DMS114 treated with DMSO at 0.1 percent for 48 hours (cell line): ENCODE results near the gene CD38.
"Not testable (repeated sequence)": the region's sequence is repeated elsewhere in the genome, so short reads cannot be mapped to it uniquely, and the experiment has no call there.

Source experiments
- DNase-seq: peaks from one replicate; lab custom pipeline; 2025; ENCODE audit not compliant: unreplicated experiment; lab: John Stamatoyannopoulos, UW

CD38 gene

GRCh38 chr4:15758294-15758693 lies 19.8 kb upstream of the CD38 start:
- DNase-seq = no peak

GRCh38 chr4:15762460-15762859 lies 15.7 kb upstream of the CD38 start:
- not testable (repeated sequence) for DNase-seq

DNA sequence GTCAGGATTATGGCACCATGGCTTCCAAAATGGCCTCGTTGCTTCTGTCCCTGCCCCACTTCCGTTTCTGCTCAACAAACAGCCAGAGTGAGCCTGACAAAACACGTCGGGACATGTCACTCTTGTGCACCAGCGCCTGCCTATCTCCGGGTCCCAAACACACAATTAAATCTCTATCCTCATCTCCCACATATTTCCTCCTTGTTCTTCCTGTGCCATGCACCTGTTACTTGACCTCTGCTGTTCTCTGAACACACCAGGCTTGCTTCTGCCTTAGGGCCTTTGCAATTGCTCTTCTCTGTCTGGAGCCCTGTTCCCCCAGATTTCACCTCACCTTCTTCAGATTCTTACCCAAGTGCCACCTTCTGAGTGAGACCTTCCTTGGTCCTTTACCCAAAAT lies 12.7 kb upstream of the CD38 start:
- DNase-seq = no peak

GRCh38 chr4:15765910-15766697 lies 12.0 kb upstream of the CD38 start:
- DNase-seq = no peak

- DNase-seq = no peak
Observed at GRCh38 chr4:15766821-15767220, 11.3 kb upstream of the CD38 start.

GRCh38 chr4:15769202-15769601 lies 8.9 kb upstream of the CD38 start:
- DNase-seq = no peak

- no peak for DNase-seq
Observed at GRCh38 chr4:15771216-15772058, 6.7 kb upstream of the CD38 start.

- DNase-seq = no peak
Observed at GRCh38 chr4:15774020-15774420, 4.1 kb upstream of the CD38 start.

DNA sequence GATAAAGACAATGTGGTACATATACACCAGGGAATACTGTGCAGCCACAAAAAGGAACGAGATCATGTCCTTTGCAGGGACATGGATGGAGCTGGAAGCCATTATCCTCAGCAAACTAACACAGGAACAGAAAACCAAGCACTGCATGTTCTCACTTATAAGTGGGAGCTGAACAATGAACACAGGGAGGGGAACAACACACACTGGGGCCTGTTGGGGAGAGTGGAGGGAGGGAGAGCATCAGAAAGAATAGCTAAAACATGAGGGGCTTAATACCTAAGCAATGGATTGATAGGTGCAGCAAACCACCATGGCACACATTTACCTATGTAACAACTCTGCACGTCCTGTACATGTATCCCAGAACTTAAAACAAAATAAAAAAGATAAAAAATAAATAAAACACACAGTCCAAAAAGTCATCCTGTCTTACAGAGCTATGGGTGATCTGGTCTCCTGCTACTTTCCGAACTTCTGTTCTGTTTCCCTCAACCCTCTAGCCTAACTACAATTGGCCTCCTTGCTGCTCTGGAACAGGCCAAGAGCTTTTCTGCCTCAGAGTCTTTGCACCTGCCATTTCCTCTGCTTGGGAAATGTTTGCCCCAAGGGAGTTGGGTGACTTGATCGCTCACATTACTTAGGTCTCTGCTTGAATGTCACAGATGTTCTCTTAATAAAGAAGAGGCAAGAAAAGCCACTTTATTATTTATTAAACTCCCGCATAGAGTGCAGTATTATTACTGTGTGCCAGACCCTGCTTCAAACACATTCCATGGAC lies 1.1 kb upstream of the CD38 start:
- no peak for DNase-seq

- DNase-seq = no peak
Observed at GRCh38 chr4:15777697-15778288, 335 bp upstream of the CD38 start.

GRCh38 chr4:15779306-15779705 lies 1.2 kb downstream of the CD38 start:
- no peak for DNase-seq

DNA sequence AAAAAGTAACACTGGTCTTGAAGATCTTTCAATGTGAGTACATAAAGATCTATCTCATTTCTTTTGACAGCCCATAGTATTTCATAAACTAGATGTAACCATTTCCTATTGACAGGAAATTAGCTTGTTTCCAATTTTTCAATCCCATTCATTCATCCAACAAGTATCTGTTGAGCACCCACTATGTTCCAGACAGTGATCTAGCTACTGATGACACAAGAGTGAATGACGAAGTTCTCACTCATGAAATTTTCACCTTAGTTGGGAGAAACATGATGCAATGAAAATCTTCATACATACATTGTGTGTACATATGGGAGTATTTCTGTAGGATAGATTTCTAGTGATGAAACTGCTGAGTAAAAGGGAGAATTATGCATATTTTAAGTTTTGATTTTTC lies 1.7 kb downstream of the CD38 start:
- DNase-seq = no peak

DNA sequence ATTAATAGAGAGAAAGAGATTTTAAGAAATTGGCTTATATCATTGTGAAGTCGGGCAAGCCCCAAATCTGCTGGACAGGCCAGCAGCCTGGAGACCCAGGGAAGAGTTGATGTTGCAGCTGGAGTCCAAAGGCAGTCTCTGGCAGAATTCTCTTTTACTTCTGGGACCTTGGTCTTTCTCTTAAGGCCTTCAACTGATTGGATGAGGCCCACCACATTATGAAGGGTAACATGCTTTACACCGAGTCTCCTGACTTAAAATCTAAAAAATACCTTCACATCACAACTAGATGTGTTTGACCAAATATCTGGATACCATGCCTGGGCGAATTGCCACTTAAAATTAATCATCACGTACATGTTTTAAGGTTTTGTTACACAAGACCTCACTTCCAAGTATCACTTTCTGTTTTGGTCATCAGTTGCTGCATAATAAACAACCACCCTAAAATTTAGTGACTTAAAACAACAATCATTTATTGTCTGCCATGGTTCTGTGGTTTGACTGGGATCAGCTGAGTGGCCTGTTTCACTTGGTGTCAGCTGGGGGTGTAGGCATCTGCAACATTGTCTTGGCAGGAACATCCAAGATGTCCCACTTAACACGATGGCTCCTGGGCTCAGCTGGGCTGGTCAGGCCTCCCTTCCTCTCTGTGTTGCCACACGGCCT lies 3.4 kb downstream of the CD38 start:
- DNase-seq = no peak

DNA sequence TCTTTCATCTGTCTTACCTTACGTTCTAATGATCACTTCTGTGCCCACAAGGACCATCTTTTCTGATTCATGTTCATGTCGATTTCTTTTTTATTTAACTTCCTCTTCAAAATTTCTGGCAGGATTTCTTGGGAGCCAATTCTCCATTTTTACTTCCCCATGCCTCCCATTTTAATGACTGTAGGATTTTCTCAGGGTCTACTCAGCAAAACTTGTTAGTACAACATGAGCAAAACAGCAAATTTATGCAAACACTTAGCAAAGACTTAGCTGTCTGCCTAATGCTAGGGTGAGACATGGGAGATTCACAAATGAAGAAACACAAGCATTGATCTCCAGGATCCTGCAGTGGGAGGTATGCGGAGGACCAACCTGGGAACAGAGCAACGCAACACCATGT lies 5.5 kb downstream of the CD38 start:
- no peak for DNase-seq

DNA sequence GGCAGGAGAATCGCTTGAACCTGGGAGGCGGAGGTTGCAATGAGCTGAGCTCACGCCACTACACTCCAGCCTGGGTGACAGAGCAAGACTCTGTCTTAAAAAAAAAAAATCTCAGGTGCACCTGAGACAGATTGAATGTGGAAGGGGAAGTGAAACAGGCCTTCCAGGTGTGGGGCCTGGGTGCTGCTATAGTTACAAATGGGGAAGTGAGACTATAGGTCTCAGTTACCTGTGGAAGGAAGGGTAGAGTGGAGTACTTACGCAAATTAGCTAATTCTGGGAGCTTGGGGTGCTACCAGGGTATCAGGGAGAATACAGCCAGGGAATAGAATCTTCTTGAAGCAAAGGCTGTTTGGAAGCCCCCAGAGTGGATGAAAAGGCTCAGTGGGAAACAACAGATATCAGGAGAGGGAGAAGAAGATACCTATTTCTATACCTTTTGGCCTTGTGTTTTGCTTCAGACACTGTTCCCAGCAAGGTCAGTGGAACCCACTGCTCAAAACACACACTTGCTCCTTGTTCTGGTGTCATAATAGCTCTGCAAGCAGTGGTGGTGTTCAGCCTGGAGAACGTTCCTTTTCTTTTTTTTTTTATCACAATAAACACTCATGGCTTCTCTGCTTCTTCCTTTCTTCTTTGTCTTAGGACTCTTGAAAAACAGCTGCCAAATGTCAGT lies 7.0 kb downstream of the CD38 start:
- DNase-seq = no peak

GRCh38 chr4:15786743-15787142 lies 8.6 kb downstream of the CD38 start:
- DNase-seq = no peak

- DNase-seq = no peak
Observed at GRCh38 chr4:15792974-15793373, 14.8 kb downstream of the CD38 start.

- no peak for DNase-seq
Observed at GRCh38 chr4:15793506-15794363, 15.6 kb downstream of the CD38 start.

- no peak for DNase-seq
Observed at GRCh38 chr4:15794426-15794825, 16.3 kb downstream of the CD38 start.
